Testis (tissue), 2 donors: Measurements from ENCODE around the gene CIB1.
A peak's percentile ranks its signal among the peaks of the same experiment; 100 is the strongest.

Source experiments
- CTCF ChIP-seq, 3 experiments: fragments of 450-650 bp in 2 of 3; fragments of 200-600 bp in 1 of 3; sonication (generic) in 1 of 3; IDR thresholded peaks; one replicate each; pipeline ENCODE4 v1.5.1; 2016 to 2019; ENCODE audit warnings: antibody characterized with exemption in 3 of 3, mild to moderate bottlenecking in 2 of 3, moderate library complexity in 1 of 3
- POLR2A ChIP-seq: fragments of 450-650 bp; IDR thresholded peaks from one replicate; pipeline ENCODE4 v1.6.1; 2017; ENCODE audit warnings: antibody characterized with exemption, mild to moderate bottlenecking, moderate library complexity

GRCh38 chr15:90214553-90215196, 19.1 kb downstream of the CIB1 start:
- TF ChIP-seq CTCF (IDR thresholded peaks at IDR 0.05) (peak in 2 of 3 experiments; percentile 7 to 22), POLR2A (no peak)
